ENCODE data around the gene LRR1. TPM values are rescaled to one million over a fixed set of nuclear protein-coding genes. Genes with fewer than 3 reads are reported as not detected.

Gene LRR1
- total and polyA plus RNA-seq, 2 of the 4 experiments (the other 2 are of a cell fraction): 11.6 to 20.8 TPM

GRCh38 chr14:49550286-49551184 is 48.2 kb upstream of the LRR1 start:
- peak; percentile 54; the same call in 1 of the 2 replicates for ATAC-seq (ENCODE audit: low read depth)
- H3K14ac ChIP-seq (replicated peaks; ENCODE audit: low read depth, low read length): no peak overlapping the region
- no peak overlapping the region for H2BK20ac ChIP-seq (ENCODE audit: low read depth, low read length)
- WGBS, 2 experiments (ENCODE audit: extremely low coverage in 2 of 2, insufficient read length in 1 of 2): no CpG with 5 or more reads among the region's 5 CpGs
- H2AK5ac ChIP-seq (ENCODE audit: low read depth, low read length): no peak overlapping the region
- no peak overlapping the region for H3K4me2 ChIP-seq (ENCODE audit: low read depth, low read length)
- no peaks in the 10 kb centered on the region for H3K9me3 ChIP-seq (ENCODE audit: control insufficient read depth, insufficient read depth, low read length)
- no TSS peak for BruUV-seq (replicated peaks)
- TF ChIP-seq SMC3 (IDR thresholded peaks at IDR 0.05; ENCODE audit: low read depth, low read length) (no peak), RAD21 (IDR thresholded peaks at IDR 0.05; ENCODE audit: low read length) (peak; percentile 39), CTCF (conservative IDR thresholded peaks at IDR 0.05; ENCODE audit: low read depth, low read length) (peak; percentile 35; the same call in 1 of the 2 replicates)
- no peak overlapping the region for H2AK9ac ChIP-seq (replicated peaks; ENCODE audit: low read depth, low read length, poor library complexity)
- no peak overlapping the region for H3K27ac ChIP-seq (ENCODE audit: insufficient read depth, low read length)
- in situ Hi-C loops (cut with MboI; ENCODE audit: low sequenced_read_pairs): no loop called here
- H3K4me3 ChIP-seq (ENCODE audit: insufficient read depth, low read depth, low read length): no peak overlapping the region
- no peak overlapping the region for H4K5ac ChIP-seq (ENCODE audit: low read depth, low read length)
- H4K91ac ChIP-seq (ENCODE audit: insufficient read depth, low read depth, low read length): no peak overlapping the region
- no peak overlapping the region for H2BK15ac ChIP-seq (ENCODE audit: low read depth, low read length)
- no peak overlapping the region for H2AFZ ChIP-seq (replicated peaks; ENCODE audit: low read length, poor library complexity)
- no peaks in the 10 kb centered on the region for H4K20me1 ChIP-seq (ENCODE audit: insufficient read depth, low read length)
- no peak overlapping the region for H3K56ac ChIP-seq (ENCODE audit: extremely low read depth, insufficient read depth, low read length)
- H2BK5ac ChIP-seq (ENCODE audit: low read depth, low read length, poor library complexity, severe bottlenecking): no peak overlapping the region
- H2BK120ac ChIP-seq (ENCODE audit: low read depth, low read length): no peak overlapping the region
- dilution Hi-C loops (cut with HindIII; ENCODE audit: low sequenced_read_pairs, unreplicated experiment): no loop called here
- H3K4ac ChIP-seq (ENCODE audit: low read depth, low read length): no peak overlapping the region
- DNase-seq: peak; percentile 19
- H3K9me1 ChIP-seq (ENCODE audit: insufficient read depth, low read length): no peaks in the 10 kb centered on the region
- no peak overlapping the region for H3K18ac ChIP-seq (ENCODE audit: low read depth, low read length)
- ChIA-PET POLR2A (ENCODE audit: unreplicated experiment) (no interaction called here), CTCF (interaction anchor here (1.1 to 2.0 kb wide), 3 partner anchors 14 to 89 kb away, joined by 3 to 9 read pairs (median 3); no protein-coding TSS in a partner anchor)
- no peak overlapping the region for H4K8ac ChIP-seq (ENCODE audit: low read depth in 2 of 2, low read length in 2 of 2)
- H3K79me1 ChIP-seq (ENCODE audit: low read depth in 1 of 2, low read length in 2 of 2): no peaks in the 10 kb centered on the region
- H3K27me3 ChIP-seq (ENCODE audit: control insufficient read depth, insufficient read depth, low read length): no peaks in the 10 kb centered on the region
- intact Hi-C loops (cut with micrococcal nuclease): loop anchor here (10.0 kb wide), 1 partner anchor 86 kb away; no protein-coding TSS in a partner anchor
- no peaks in the 10 kb centered on the region for H3K36me3 ChIP-seq (ENCODE audit: control insufficient read depth, insufficient read depth, low read length)
- H3K4me1 ChIP-seq (ENCODE audit: control insufficient read depth, insufficient read depth, low read length): no peaks in the 10 kb centered on the region
- H3K23ac ChIP-seq (ENCODE audit: low read depth, low read length): no peak overlapping the region
- H3K9ac ChIP-seq (ENCODE audit: low read depth, low read length): no peak overlapping the region
